ENCODE results near the gene AIG1.

AIG1 gene

DNA sequence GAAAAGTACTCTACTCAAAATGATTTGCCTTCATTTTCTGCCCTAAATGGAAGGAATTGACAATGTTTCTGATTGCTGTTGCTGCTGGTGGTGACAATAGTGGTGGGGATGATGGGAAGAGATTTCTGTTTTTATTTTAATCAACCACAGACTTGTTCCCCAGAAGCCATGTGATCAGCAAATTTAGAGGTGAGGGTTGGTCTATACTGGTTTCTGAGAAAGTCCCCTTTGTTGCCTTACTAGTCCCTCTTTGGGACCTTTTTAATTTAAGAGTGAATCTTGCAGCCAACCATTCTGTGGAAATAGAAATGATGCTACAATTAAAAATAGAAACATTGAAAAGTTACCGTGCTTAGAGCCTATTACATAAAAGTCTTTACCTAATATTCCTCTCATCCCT lies 43.2 kb downstream of the AIG1 start:
- Histone ChIP-seq H3K27ac (ENCODE audit: low read length) (no peak overlapping the region), H3K4me3 (ENCODE audit: low read depth in 1 of 2, low read length in 2 of 2) (no peak overlapping the region), H3K4me1 (ENCODE audit: insufficient read depth, low read length) (no peaks in the 10 kb centered on the region), H3K27me3 (ENCODE audit: insufficient read depth, low read length, poor library complexity) (no peaks in the 10 kb centered on the region), H2AFZ (ENCODE audit: low read depth, low read length) (no peak overlapping the region), H3K36me3 (ENCODE audit: insufficient read depth, low read length) (no peaks in the 10 kb centered on the region), H3K4me2 (ENCODE audit: insufficient read depth, low read length) (no peak overlapping the region), H3K9me3 (ENCODE audit: insufficient read depth, low read length, severe bottlenecking) (no peaks in the 10 kb centered on the region), H3K79me2 (ENCODE audit: insufficient read depth, low read length) (no peaks in the 10 kb centered on the region), H3K9ac (ENCODE audit: low read depth, low read length) (no peak overlapping the region), H4K20me1 (ENCODE audit: insufficient read depth, low read length) (no peaks in the 10 kb centered on the region)
- ATAC-seq (ENCODE audit: insufficient read depth, low read depth) (no peak), DNase-seq (no peak)
- TF ChIP-seq, protein P1, sequence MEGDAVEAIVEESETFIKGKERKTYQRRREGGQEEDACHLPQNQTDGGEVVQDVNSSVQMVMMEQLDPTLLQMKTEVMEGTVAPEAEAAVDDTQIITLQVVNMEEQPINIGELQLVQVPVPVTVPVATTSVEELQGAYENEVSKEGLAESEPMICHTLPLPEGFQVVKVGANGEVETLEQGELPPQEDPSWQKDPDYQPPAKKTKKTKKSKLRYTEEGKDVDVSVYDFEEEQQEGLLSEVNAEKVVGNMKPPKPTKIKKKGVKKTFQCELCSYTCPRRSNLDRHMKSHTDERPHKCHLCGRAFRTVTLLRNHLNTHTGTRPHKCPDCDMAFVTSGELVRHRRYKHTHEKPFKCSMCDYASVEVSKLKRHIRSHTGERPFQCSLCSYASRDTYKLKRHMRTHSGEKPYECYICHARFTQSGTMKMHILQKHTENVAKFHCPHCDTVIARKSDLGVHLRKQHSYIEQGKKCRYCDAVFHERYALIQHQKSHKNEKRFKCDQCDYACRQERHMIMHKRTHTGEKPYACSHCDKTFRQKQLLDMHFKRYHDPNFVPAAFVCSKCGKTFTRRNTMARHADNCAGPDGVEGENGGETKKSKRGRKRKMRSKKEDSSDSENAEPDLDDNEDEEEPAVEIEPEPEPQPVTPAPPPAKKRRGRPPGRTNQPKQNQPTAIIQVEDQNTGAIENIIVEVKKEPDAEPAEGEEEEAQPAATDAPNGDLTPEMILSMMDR (IDR thresholded peaks at IDR 0.05; ENCODE audit: borderline replicate concordance, extremely low read depth, low read length, poor library complexity, severe bottlenecking): no peak
- TF ChIP-seq EZH2 (IDR thresholded peaks at IDR 0.05; ENCODE audit: borderline replicate concordance, low read depth, low read length, severe bottlenecking): no peak

DNA sequence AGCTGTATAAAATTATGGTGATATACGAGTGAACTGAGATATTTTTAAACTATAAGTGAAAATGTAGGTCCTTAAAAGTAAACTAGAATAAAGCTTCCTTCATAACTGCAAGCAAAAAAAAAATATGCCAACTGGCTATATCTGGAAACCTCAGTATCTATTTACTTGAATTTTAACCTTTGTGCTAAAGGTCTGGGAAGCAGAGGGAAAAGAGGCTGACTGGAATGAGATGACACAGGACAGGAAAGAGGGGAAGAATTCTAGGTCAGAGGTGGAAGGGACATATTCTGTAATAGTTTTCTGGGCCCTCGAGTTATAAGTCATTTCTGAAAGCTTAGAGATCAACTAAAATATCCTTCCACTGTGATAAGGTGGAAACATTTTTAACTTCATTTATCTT lies 46.8 kb downstream of the AIG1 start:
- TF ChIP-seq, protein P1 (IDR thresholded peaks at IDR 0.05; ENCODE audit: borderline replicate concordance, extremely low read depth, low read length, poor library complexity, severe bottlenecking): no peak
- no peak for TF ChIP-seq EZH2 (IDR thresholded peaks at IDR 0.05; ENCODE audit: borderline replicate concordance, low read depth, low read length, severe bottlenecking)
- Histone ChIP-seq H3K27me3 (ENCODE audit: insufficient read depth, low read length, poor library complexity) (no peaks in the 10 kb centered on the region), H4K20me1 (ENCODE audit: insufficient read depth, low read length) (no peaks in the 10 kb centered on the region), H3K79me2 (ENCODE audit: insufficient read depth, low read length) (no peaks in the 10 kb centered on the region), H3K4me2 (ENCODE audit: insufficient read depth, low read length) (no peak overlapping the region), H3K27ac (ENCODE audit: low read length) (no peak overlapping the region), H3K4me3 (ENCODE audit: low read depth in 1 of 2, low read length in 2 of 2) (no peak overlapping the region), H3K9ac (ENCODE audit: low read depth, low read length) (no peak overlapping the region), H3K9me3 (ENCODE audit: insufficient read depth, low read length, severe bottlenecking) (no peaks in the 10 kb centered on the region), H3K36me3 (ENCODE audit: insufficient read depth, low read length) (no peaks in the 10 kb centered on the region), H3K4me1 (ENCODE audit: insufficient read depth, low read length) (no peaks in the 10 kb centered on the region), H2AFZ (ENCODE audit: low read depth, low read length) (no peak overlapping the region)
- DNase-seq: no peak
- no peak for ATAC-seq (ENCODE audit: insufficient read depth, low read depth)

DNA sequence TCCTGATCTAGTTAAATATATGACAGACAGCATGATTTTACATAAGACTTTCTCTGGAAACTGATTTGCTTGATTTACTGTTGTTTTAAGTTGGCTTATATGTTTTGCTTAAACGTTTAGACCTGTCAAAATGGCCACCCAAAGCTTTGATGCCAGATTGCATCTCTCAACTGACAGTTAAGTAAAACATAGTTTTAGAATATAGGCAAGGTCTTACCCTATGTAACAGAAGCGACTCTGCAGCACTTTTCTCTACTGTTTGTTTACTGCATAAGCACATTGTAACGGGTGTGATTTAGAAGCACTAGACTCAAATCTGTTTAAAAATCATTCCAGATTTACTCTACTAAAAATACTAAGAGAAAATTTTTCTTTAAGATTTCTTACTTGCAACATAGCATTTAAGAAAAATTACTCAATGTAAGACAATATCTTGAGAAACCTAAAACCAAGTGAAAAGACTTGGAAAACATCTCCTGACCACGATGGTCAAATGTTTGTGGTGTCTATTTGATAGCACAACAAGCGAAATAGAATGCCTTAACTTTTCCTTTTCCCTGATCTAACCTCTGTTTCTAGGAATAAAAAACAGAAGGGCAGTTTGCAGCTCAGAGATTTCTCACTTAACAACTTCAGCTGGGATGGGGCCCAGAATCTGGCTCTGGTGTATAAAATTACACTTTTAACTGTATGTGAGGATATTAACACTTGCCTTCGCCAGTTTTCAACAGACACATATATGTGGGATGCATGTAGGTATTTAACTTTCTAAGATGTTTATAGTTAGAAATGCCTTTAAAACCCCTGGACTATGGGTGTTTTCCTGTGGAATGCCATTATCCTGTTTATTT lies 47.4 kb downstream of the AIG1 start:
- Histone ChIP-seq H3K4me2 (ENCODE audit: insufficient read depth, low read length) (no peak overlapping the region), H3K9me3 (ENCODE audit: insufficient read depth, low read length, severe bottlenecking) (no peaks in the 10 kb centered on the region), H3K9ac (ENCODE audit: low read depth, low read length) (no peak overlapping the region), H3K4me3 (ENCODE audit: low read depth in 1 of 2, low read length in 2 of 2) (no peak overlapping the region), H2AFZ (ENCODE audit: low read depth, low read length) (no peak overlapping the region), H3K36me3 (ENCODE audit: insufficient read depth, low read length) (no peaks in the 10 kb centered on the region), H4K20me1 (ENCODE audit: insufficient read depth, low read length) (no peaks in the 10 kb centered on the region), H3K79me2 (ENCODE audit: insufficient read depth, low read length) (no peaks in the 10 kb centered on the region), H3K27me3 (ENCODE audit: insufficient read depth, low read length, poor library complexity) (no peaks in the 10 kb centered on the region), H3K27ac (ENCODE audit: low read length) (no peak overlapping the region), H3K4me1 (ENCODE audit: insufficient read depth, low read length) (no peaks in the 10 kb centered on the region)
- DNase-seq: no peak
- no peak for ATAC-seq (ENCODE audit: insufficient read depth, low read depth)
- TF ChIP-seq EZH2 (IDR thresholded peaks at IDR 0.05; ENCODE audit: borderline replicate concordance, low read depth, low read length, severe bottlenecking): no peak
- TF ChIP-seq, protein P1 (IDR thresholded peaks at IDR 0.05; ENCODE audit: borderline replicate concordance, extremely low read depth, low read length, poor library complexity, severe bottlenecking): no peak
